Measurements from ENCODE around the gene TPBG. TPM values are rescaled to one million over a fixed set of nuclear protein-coding genes. Genes with fewer than 3 reads are reported as not detected.

Gene TPBG
- total and polyA plus RNA-seq, 7 donors: 0.92 to 10.8 (median 6.1) TPM

DNA sequence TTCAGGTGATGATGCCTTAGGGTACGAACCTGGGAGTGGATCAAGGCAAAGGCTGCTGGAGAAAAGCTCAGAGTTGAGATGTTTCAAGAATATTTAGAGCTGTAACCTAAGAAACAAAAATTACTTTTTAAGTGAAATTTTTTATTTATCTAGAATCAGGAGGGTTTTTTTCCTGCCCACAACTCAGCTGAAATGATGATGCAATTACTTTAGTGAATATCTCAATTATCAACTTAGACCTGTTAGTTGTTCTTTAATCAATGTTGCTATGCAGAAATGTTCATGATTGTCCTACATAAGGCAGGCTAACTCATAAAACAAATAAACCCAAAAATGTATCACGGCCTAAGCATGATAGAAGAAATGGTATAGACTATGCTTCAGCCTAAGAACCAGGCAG, 50.3 kb downstream of the TPBG start:
- 79 to 82% methylated on average over 2 of the region's 2 CpGs for WGBS, 2 donors
- H3K4me1 ChIP-seq: no peaks in the 10 kb centered on the region
- no peak overlapping the region for H3K4me3 ChIP-seq
- H3K9me3 ChIP-seq: no peaks in the 10 kb centered on the region
- no peaks in the 10 kb centered on the region for H3K27me3 ChIP-seq
- DNase-seq: no peak
- TF ChIP-seq POLR2A (IDR thresholded peaks at IDR 0.05) (no peak), CTCF (IDR thresholded peaks at IDR 0.05) (no peak)
- H3K36me3 ChIP-seq: no peaks in the 10 kb centered on the region
- H3K27ac ChIP-seq: no peak overlapping the region
- intact Hi-C loops (cut with DNase I): no loop called here

GRCh38 chr6:82415820-82416219, 52.2 kb downstream of the TPBG start:
- no peaks in the 10 kb centered on the region for H3K9me3 ChIP-seq
- TF ChIP-seq POLR2A (IDR thresholded peaks at IDR 0.05) (no peak), CTCF (IDR thresholded peaks at IDR 0.05) (no peak), EP300 (IDR thresholded peaks at IDR 0.05) (no peak), POLR2AphosphoS5 (IDR thresholded peaks at IDR 0.05) (no peak)
- DNase-seq: no peak
- H3K4me3 ChIP-seq: no peak overlapping the region
- no peaks in the 10 kb centered on the region for H3K4me1 ChIP-seq
- WGBS, 2 donors: 76 to 86% methylated on average over 1 of the region's 1 CpG
- H3K27me3 ChIP-seq: no peaks in the 10 kb centered on the region
- intact Hi-C loops (cut with DNase I): no loop called here
- H3K36me3 ChIP-seq: no peaks in the 10 kb centered on the region
- H3K27ac ChIP-seq: no peak overlapping the region

DNA sequence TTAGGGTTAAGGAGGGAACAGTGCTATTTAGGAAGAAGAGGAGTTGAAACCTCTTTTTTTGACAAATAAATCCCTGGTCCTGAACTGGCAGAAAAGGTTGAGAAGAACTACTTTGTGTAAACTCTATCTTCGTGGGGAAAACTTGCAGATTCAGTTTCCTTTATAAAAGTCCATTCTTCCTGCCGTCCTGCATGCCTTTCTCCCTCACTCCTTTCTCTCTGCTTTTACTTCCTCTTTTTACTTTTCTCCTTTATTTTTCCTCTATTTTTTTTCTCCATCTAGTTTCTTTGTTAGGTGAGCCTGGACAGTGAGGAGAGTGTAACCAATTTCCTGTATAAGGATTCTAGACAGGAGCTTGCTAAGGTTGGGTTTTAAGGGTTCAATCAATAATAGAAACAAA, 52.7 kb downstream of the TPBG start:
- no peak overlapping the region for H3K27ac ChIP-seq
- H3K9me3 ChIP-seq: no peaks in the 10 kb centered on the region
- no peaks in the 10 kb centered on the region for H3K4me1 ChIP-seq
- no peak for DNase-seq
- no peak overlapping the region for H3K4me3 ChIP-seq
- H3K36me3 ChIP-seq: no peaks in the 10 kb centered on the region
- no peaks in the 10 kb centered on the region for H3K27me3 ChIP-seq
- intact Hi-C loops (cut with DNase I): no loop called here
- TF ChIP-seq EP300 (IDR thresholded peaks at IDR 0.05) (no peak), POLR2AphosphoS5 (IDR thresholded peaks at IDR 0.05) (no peak), CTCF (IDR thresholded peaks at IDR 0.05) (no peak)
- WGBS, 2 donors: 38 to 69% methylated on average over 2 of the region's 2 CpGs

Other genes with a start within 250 kb of the TPBG start
- gene IBTK, start 116.1 kb upstream of the TPBG start, total RNA-seq: 10 to 100 TPM; 19.9 to 26.2 (median 25.4) TPM
- 10 to 100 TPM; 18.9 to 25.0 (median 19.2) TPM for gene IBTK, start 116.1 kb upstream of the TPBG start, polyA plus RNA-seq